ENCODE results near the gene ZSCAN16. TPM values are rescaled to one million over a fixed set of nuclear protein-coding genes. Genes with fewer than 3 reads are reported as not detected.

ZSCAN16 gene
- total RNA-seq, 5 donors from 2014 or later (not counting 1 experiment from before 2014, with no cell fraction given), result 5.9 to 13.1 (median 10.7) TPM

DNA sequence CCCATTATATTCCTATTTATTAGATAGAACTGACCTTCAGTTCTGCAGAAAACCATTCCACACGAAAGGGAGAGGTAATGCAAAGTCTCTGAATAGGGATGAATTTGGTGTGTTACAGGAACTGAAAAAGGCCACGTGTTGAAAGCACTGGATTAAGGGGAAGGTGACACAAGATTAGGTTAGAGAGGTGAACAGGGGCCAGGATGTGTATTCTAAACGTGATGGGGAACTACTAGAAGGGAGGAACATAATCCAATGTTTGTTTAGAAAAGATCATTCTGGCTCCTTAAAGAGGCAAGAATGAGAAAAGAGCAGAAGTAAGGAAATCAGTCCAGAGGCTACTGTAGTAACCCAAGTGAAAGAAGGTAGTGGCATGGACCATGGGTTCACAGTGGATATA is 11.0 kb downstream of the ZSCAN16 start:
- Mint-ChIP-seq H3K9me3 (no peaks in the 10 kb centered on the region), H3K36me3 (peaks cover 4% of the 10 kb centered on the region), H3K27me3 (no peaks in the 10 kb centered on the region), H3K27ac (peak overlapping the region; percentile 94 to 97), H3K4me1 (peaks cover 72 to 74% (median 73%) of the 10 kb centered on the region in 3 donors), H3K4me3 (peak overlapping the region; percentile 91 to 95 (median 91))
- Histone ChIP-seq H3K4me3 (ENCODE audit: control insufficient read depth in 1 of 2, extremely low read depth in 1 of 2, low read length in 1 of 2) (no peak overlapping the region), H3K9me3 (no peaks in the 10 kb centered on the region), H3K36me3 (ENCODE audit: control insufficient read depth in 2 of 2, extremely low read depth in 1 of 2, insufficient read depth in 1 of 2, low read length in 1 of 2) (peaks cover 0 to 10% of the 10 kb centered on the region in 2 donors), H3K4me1 (ENCODE audit: control insufficient read depth in 1 of 2, extremely low read depth in 1 of 2, insufficient read depth in 2 of 2, low read length in 2 of 2) (peaks cover 12 to 17% of the 10 kb centered on the region in 2 experiments), H3K27ac (ENCODE audit: low read length) (peak overlapping the region; percentile 96), H3K27me3 (replicated peaks in 1 of 2; ENCODE audit: control insufficient read depth in 2 of 2, extremely low read depth in 1 of 2, insufficient read depth in 2 of 2, low read length in 1 of 2) (no peaks in the 10 kb centered on the region)
- DNase-seq (no peak), ATAC-seq (replicated peaks in 1 of 4) (no peak)
- ChIA-PET POLR2A (no interaction called here), CTCF (interaction anchor here in 1 of 2 donors (2.5 kb wide), 1 partner anchor 10 kb away, joined by 11 read pairs; no protein-coding TSS in a partner anchor)
- WGBS (ENCODE audit: insufficient coverage), result 10% methylated on average over 2 of the region's 3 CpGs

DNA sequence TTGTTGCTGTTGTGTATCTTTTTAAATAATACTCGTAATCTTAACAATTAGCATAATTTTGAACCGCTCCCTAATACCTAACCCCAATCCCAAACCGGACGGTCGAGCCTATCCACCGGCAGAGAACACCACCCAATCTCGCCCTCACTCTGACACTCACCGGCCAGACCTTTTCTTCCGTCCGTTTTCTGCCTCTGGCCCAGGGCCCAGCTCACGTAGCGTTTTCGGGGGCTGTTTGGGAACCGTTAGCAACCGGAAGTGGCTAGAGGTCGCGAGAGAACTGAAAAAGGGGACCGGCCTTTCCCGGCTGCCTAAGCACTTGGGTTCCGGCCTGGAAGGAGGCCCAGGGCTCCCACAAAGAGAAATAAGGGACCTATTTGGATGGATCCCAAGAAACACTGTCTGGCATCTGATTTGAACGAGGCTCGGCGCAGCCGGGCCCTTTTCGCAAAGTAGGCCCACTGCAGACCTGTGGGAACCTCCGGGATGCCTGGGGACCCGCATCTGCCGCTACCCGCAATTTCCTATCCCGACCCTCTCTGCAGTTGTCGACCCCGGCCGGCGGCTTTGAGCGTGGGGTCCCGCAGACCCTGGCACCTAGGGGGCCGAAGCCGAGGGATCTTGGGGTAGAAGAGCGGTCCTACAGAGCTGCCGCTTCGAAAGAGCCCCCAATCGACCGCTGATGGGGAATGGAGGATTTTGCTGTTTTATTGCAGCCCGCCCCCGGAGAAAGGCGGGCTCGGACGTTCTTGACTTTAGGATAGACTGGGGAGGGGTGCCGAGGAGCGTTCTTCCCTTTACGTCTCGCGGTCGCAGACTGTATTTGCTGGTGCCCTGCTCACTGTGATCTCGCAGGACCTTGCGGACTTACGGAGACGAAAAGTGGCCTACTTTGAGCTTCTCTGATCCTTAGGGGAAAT is 12.4 kb downstream of the ZSCAN16 start:
- Histone ChIP-seq H3K4me3 (ENCODE audit: control insufficient read depth in 1 of 2, extremely low read depth in 1 of 2, low read length in 1 of 2) (peak overlapping the region; percentile 76 to 92), H3K4me1 (ENCODE audit: control insufficient read depth in 1 of 2, extremely low read depth in 1 of 2, insufficient read depth in 2 of 2, low read length in 2 of 2) (peaks cover 14 to 24% of the 10 kb centered on the region in 2 experiments), H3K27me3 (replicated peaks in 1 of 2; ENCODE audit: control insufficient read depth in 2 of 2, extremely low read depth in 1 of 2, insufficient read depth in 2 of 2, low read length in 1 of 2) (no peaks in the 10 kb centered on the region), H3K27ac (ENCODE audit: low read length) (peak overlapping the region; percentile 96), H3K36me3 (ENCODE audit: control insufficient read depth in 2 of 2, extremely low read depth in 1 of 2, insufficient read depth in 1 of 2, low read length in 1 of 2) (peaks cover 0 to 6% of the 10 kb centered on the region in 2 donors), H3K9me3 (no peaks in the 10 kb centered on the region)
- under 1% methylated on average over 43 of the region's 58 CpGs for WGBS (ENCODE audit: insufficient coverage)
- H3K4me3 Mint-ChIP-seq, result peak overlapping the region; percentile 91 to 95 (median 91)
- H3K27me3 Mint-ChIP-seq, result no peaks in the 10 kb centered on the region
- ChIA-PET CTCF (interaction anchor here in 1 of 2 donors (1.1 to 2.5 kb wide), 2 partner anchors 11 to 130 kb away, joined by 5 to 11 read pairs; partner anchors contain the start of gene ZSCAN26), POLR2A (interaction anchor here (0.5 to 1.6 kb wide), 7 partner anchors 10 to 214 kb away, joined by 3 to 6 read pairs (median 4); partner anchors contain the start of gene ZNF165 (in 1 of the 2))
- no peaks in the 10 kb centered on the region for H3K9me3 Mint-ChIP-seq
- peak overlapping the region; percentile 94 to 97 for H3K27ac Mint-ChIP-seq
- ATAC-seq (replicated peaks in 1 of 4) (peak; percentile 40 to 63 (median 54)), DNase-seq (peak; percentile 44 to 85 (median 66))
- H3K4me1 Mint-ChIP-seq, result peaks cover 76 to 82% (median 81%) of the 10 kb centered on the region in 3 donors
- H3K36me3 Mint-ChIP-seq, result peaks cover 4% of the 10 kb centered on the region

DNA sequence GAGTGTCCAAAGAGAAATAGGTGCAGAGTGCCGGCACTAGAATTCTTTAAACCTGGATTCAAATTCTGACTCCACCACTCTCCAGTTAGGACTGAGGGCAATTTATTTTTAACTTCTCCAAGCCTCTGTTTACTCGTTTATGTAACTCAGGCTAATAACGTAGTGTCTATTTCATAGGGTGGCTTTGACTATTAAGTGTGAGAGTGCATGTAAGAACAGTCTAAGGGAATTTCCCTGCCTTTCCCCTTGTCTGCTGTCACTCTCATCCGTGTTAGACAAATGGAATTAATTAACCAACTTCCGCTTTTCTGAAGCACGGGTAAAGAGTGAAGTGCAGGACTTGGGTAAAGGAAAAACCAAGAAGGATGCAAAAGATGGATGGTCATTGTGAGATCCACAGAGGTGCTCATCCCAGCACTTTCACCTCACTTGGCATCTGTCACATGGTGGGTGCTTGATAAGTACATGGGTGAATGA is 13.1 kb downstream of the ZSCAN16 start:
- H3K9me3 ChIP-seq, result no peaks in the 10 kb centered on the region
- Mint-ChIP-seq H3K27ac (peak overlapping the region; percentile 94 to 97), H3K4me1 (peaks cover 77 to 88% (median 88%) of the 10 kb centered on the region in 3 donors), H3K9me3 (no peaks in the 10 kb centered on the region), H3K27me3 (no peaks in the 10 kb centered on the region), H3K4me3 (peak overlapping the region; percentile 91 to 95 (median 91)), H3K36me3 (peaks cover 4% of the 10 kb centered on the region)
- ATAC-seq (replicated peaks in 1 of 4), result peak in 1 of 4 experiments; percentile 70
- peaks cover 0 to 5% of the 10 kb centered on the region in 2 donors for H3K36me3 ChIP-seq (ENCODE audit: control insufficient read depth in 2 of 2, extremely low read depth in 1 of 2, insufficient read depth in 1 of 2, low read length in 1 of 2)
- peak overlapping the region; percentile 96 for H3K27ac ChIP-seq (ENCODE audit: low read length)
- CTCF ChIA-PET, result interaction anchor here in 1 of 2 donors (2.5 kb wide), 1 partner anchor 12 kb away, joined by 11 read pairs; no protein-coding TSS in a partner anchor
- no CpG with 5 or more reads among the region's 6 CpGs for WGBS (ENCODE audit: insufficient coverage)
- peaks cover 18 to 27% of the 10 kb centered on the region in 2 experiments for H3K4me1 ChIP-seq (ENCODE audit: control insufficient read depth in 1 of 2, extremely low read depth in 1 of 2, insufficient read depth in 2 of 2, low read length in 2 of 2)
- H3K27me3 ChIP-seq (replicated peaks in 1 of 2; ENCODE audit: control insufficient read depth in 2 of 2, extremely low read depth in 1 of 2, insufficient read depth in 2 of 2, low read length in 1 of 2), result no peaks in the 10 kb centered on the region
- H3K4me3 ChIP-seq (ENCODE audit: control insufficient read depth in 1 of 2, extremely low read depth in 1 of 2, low read length in 1 of 2), result peak overlapping the region; percentile 76 to 92
- peak in 7 of 35 experiments; percentile 6 to 82 (median 18) for DNase-seq
- POLR2A ChIA-PET, result interaction anchor here (0.6 to 1.6 kb wide), 6 partner anchors 10 to 235 kb away, joined by 3 to 6 read pairs (median 4); no protein-coding TSS in a partner anchor

DNA sequence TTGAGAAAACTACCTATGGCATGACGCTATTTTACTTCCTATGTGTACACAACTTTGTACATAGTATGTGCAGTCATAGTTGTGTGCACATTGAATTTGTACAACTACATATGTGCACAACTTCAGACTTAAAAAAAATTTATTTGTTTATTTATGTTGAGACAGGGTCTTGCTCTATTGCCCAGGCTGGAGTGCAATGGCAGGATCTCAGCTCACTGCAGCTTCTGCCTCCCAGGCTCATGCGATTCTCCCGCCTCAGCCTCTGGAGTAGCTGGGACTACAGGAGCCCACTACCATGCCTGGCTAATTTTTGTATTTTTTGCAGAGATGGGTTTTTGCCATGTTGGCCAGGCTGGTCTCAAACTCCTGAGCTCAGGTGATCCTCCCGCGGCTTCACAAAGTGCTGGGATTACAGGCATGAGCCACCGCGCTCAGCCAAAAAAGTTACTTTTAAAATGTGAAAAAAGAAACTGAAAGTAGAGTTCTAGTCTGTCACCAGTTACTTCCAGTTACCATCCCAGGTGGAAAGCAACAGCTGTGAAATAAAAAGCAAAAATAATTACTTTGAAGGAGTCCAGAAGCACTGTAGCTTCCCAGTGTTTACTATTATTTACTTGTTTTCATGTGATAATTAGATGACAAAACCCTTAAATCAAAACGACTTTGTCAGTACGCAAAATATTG is 15.6 kb downstream of the ZSCAN16 start:
- peak overlapping the region; percentile 96 for H3K27ac ChIP-seq (ENCODE audit: low read length)
- no peak for ATAC-seq (replicated peaks in 1 of 4)
- no peaks in the 10 kb centered on the region for H3K27me3 Mint-ChIP-seq
- CTCF ChIA-PET, result interaction anchor here in 1 of 2 donors (0.6 to 0.7 kb wide), 2 partner anchors 242 to 1924 kb away, joined by 3 read pairs; no protein-coding TSS in a partner anchor
- H3K4me1 Mint-ChIP-seq, result peaks cover 71 to 83% (median 83%) of the 10 kb centered on the region in 3 donors
- H3K36me3 Mint-ChIP-seq, result peaks cover 10% of the 10 kb centered on the region
- 71% methylated on average over 2 of the region's 9 CpGs for WGBS (ENCODE audit: insufficient coverage)
- POLR2A ChIA-PET, result interaction anchor here (0.7 to 2.0 kb wide), 4 partner anchors 14 to 370 kb away, joined by 5 to 17 read pairs (median 10); partner anchors contain the start of gene ZSCAN16 (in 1 of the 2)
- peaks cover 0 to 5% of the 10 kb centered on the region in 2 donors for H3K36me3 ChIP-seq (ENCODE audit: control insufficient read depth in 2 of 2, extremely low read depth in 1 of 2, insufficient read depth in 1 of 2, low read length in 1 of 2)
- no peaks in the 10 kb centered on the region for H3K9me3 ChIP-seq
- peak overlapping the region; percentile 79 to 96 (median 94) for H3K4me3 Mint-ChIP-seq
- peaks cover 19 to 27% of the 10 kb centered on the region in 2 experiments for H3K4me1 ChIP-seq (ENCODE audit: control insufficient read depth in 1 of 2, extremely low read depth in 1 of 2, insufficient read depth in 2 of 2, low read length in 2 of 2)
- H3K4me3 ChIP-seq (ENCODE audit: control insufficient read depth in 1 of 2, extremely low read depth in 1 of 2, low read length in 1 of 2), result peak overlapping the region in 1 of 2 donors; percentile 42
- peak overlapping the region; percentile 87 to 88 for H3K27ac Mint-ChIP-seq
- H3K27me3 ChIP-seq (replicated peaks in 1 of 2; ENCODE audit: control insufficient read depth in 2 of 2, extremely low read depth in 1 of 2, insufficient read depth in 2 of 2, low read length in 1 of 2), result no peaks in the 10 kb centered on the region
- H3K9me3 Mint-ChIP-seq, result no peaks in the 10 kb centered on the region
- DNase-seq, result peak in 1 of 35 experiments; percentile 27

DNA sequence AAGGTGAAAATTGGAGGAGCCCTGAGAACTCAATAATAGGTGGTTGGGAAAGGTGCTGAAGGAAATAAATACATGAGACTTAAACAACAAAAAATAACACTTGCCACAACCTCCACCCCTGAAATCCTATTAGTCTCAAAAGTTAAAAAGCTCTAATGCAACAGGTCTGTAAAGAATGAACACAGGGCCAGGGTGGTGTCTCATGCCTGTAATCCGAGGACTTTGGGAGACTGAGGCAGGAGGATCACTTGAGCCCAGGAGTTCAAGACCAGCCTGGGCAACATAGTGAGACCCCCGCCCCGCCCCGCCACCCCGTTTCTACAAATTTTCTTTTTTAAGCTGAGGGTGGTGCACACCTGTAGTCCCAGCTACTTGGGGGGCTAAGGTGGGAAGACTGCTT is 16.2 kb downstream of the ZSCAN16 start:
- H3K9me3 ChIP-seq, result no peaks in the 10 kb centered on the region
- DNase-seq (no peak), ATAC-seq (replicated peaks in 1 of 4) (no peak)
- Mint-ChIP-seq H3K27ac (peak overlapping the region; percentile 87 to 88), H3K4me1 (peaks cover 73 to 85% (median 79%) of the 10 kb centered on the region in 3 donors), H3K9me3 (no peaks in the 10 kb centered on the region), H3K27me3 (no peaks in the 10 kb centered on the region), H3K4me3 (peak overlapping the region; percentile 94 to 96 (median 95)), H3K36me3 (peaks cover 16% of the 10 kb centered on the region)
- H3K4me3 ChIP-seq (ENCODE audit: control insufficient read depth in 1 of 2, extremely low read depth in 1 of 2, low read length in 1 of 2), result peak overlapping the region in 1 of 2 donors; percentile 42
- peaks cover 0 to 8% of the 10 kb centered on the region in 2 donors for H3K36me3 ChIP-seq (ENCODE audit: control insufficient read depth in 2 of 2, extremely low read depth in 1 of 2, insufficient read depth in 1 of 2, low read length in 1 of 2)
- POLR2A ChIA-PET, result interaction anchor here (0.6 to 2.0 kb wide), 5 partner anchors 15 to 1866 kb away, joined by 3 to 17 read pairs (median 6); partner anchors contain the start of gene ZSCAN16 (in 1 of the 2)
- no peaks in the 10 kb centered on the region for H3K27me3 ChIP-seq (replicated peaks in 1 of 2; ENCODE audit: control insufficient read depth in 2 of 2, extremely low read depth in 1 of 2, insufficient read depth in 2 of 2, low read length in 1 of 2)
- peaks cover 19 to 27% of the 10 kb centered on the region in 2 experiments for H3K4me1 ChIP-seq (ENCODE audit: control insufficient read depth in 1 of 2, extremely low read depth in 1 of 2, insufficient read depth in 2 of 2, low read length in 2 of 2)
- 91% methylated on average over 1 of the region's 5 CpGs for WGBS (ENCODE audit: insufficient coverage)
- H3K27ac ChIP-seq (ENCODE audit: low read length), result peak overlapping the region; percentile 96
- CTCF ChIA-PET, result interaction anchor here in 1 of 2 donors (0.6 to 1.7 kb wide), 4 partner anchors 36 to 1923 kb away, joined by 3 to 10 read pairs (median 8); no protein-coding TSS in a partner anchor

Data from T-cell (primary cell).